ENCODE results near the gene AMOTL1. TPM values are rescaled to one million over a fixed set of nuclear protein-coding genes. Genes with fewer than 3 reads are reported as not detected.
"Not testable (repeated sequence)": the region's sequence is repeated elsewhere in the genome, so short reads cannot be mapped to it uniquely, and the experiment has no call there.

The AMOTL1 gene
- total and polyA plus RNA-seq, 3 experiments from 2014 or later: 0.12 to 0.78 (median 0.50) TPM

- CTCF ChIA-PET: interaction anchor here (1.7 kb wide), 1 partner anchor 13 kb away, joined by 4 read pairs; no protein-coding TSS in a partner anchor
Measured at GRCh38 chr11:94910270-94910669, 142.1 kb downstream of the AMOTL1 start.

GRCh38 chr11:94910779-94911178, 142.6 kb downstream of the AMOTL1 start:
- ChIA-PET CTCF (interaction anchor here (1.7 kb wide), 1 partner anchor 13 kb away, joined by 4 read pairs; no protein-coding TSS in a partner anchor), POLR2A (no interaction called here)
- H3K4me1 ChIP-seq (ENCODE audit: insufficient read depth, low read length): no peaks in the 10 kb centered on the region
- H3K27ac Mint-ChIP-seq: no peak overlapping the region
- H3K4me3 Mint-ChIP-seq: no peak overlapping the region
- H3K27me3 ChIP-seq (ENCODE audit: insufficient read depth, low read length, poor library complexity, severe bottlenecking): no peaks in the 10 kb centered on the region
- no peaks in the 10 kb centered on the region for H3K36me3 ChIP-seq (ENCODE audit: insufficient read depth, low read length)
- no peaks in the 10 kb centered on the region for H3K9me3 ChIP-seq (ENCODE audit: low read length)
- no peaks in the 10 kb centered on the region for H3K4me1 Mint-ChIP-seq
- H3K27me3 Mint-ChIP-seq: peaks cover 0 to 3% of the 10 kb centered on the region in 2 donors
- no peak overlapping the region for H3K4me3 ChIP-seq (ENCODE audit: low read length)
- H3K9me3 Mint-ChIP-seq: peaks cover 0 to 7% (median 5%) of the 10 kb centered on the region in 5 donors
- no peak for DNase-seq
- H3K36me3 Mint-ChIP-seq: peaks cover 0 to 17% (median 6%) of the 10 kb centered on the region in 3 donors
- H3K27ac ChIP-seq (ENCODE audit: low read depth, low read length): no peak overlapping the region

More at GRCh38 chr11:94910270-94910669, 142.1 kb downstream of the AMOTL1 start:
- POLR2A ChIA-PET: no interaction called here
- no peak for DNase-seq
- Histone ChIP-seq H3K27ac (ENCODE audit: low read depth, low read length) (no peak overlapping the region), H3K27me3 (ENCODE audit: insufficient read depth, low read length, poor library complexity, severe bottlenecking) (no peaks in the 10 kb centered on the region), H3K9me3 (ENCODE audit: low read length) (no peaks in the 10 kb centered on the region), H3K36me3 (ENCODE audit: insufficient read depth, low read length) (no peaks in the 10 kb centered on the region), H3K4me3 (ENCODE audit: low read length) (no peak overlapping the region), H3K4me1 (ENCODE audit: insufficient read depth, low read length) (no peaks in the 10 kb centered on the region)
- Mint-ChIP-seq H3K36me3 (peaks cover 0 to 22% (median 6%) of the 10 kb centered on the region in 3 donors), H3K27me3 (peaks cover 0 to 3% of the 10 kb centered on the region in 2 donors), H3K4me3 (no peak overlapping the region), H3K27ac (no peak overlapping the region), H3K9me3 (peaks cover 0 to 11% (median 7%) of the 10 kb centered on the region in 5 donors), H3K4me1 (no peaks in the 10 kb centered on the region)

- Mint-ChIP-seq H3K9me3 (no peaks in the 10 kb centered on the region), H3K27me3 (peaks cover 0 to 3% of the 10 kb centered on the region in 2 donors), H3K27ac (peak overlapping the region in 1 of 8 donors; percentile 85), H3K36me3 (peaks cover 0 to 5% (median 4%) of the 10 kb centered on the region in 3 donors), H3K4me3 (no peak overlapping the region), H3K4me1 (no peaks in the 10 kb centered on the region)
- CTCF ChIA-PET: no interaction called here
- H3K36me3 ChIP-seq (ENCODE audit: insufficient read depth, low read length): no peaks in the 10 kb centered on the region
- POLR2A ChIA-PET: no interaction called here
- H3K9me3 ChIP-seq (ENCODE audit: low read length): no peaks in the 10 kb centered on the region
- H3K4me3 ChIP-seq (ENCODE audit: low read length): no peak overlapping the region
- no peak for DNase-seq
- no peak overlapping the region for H3K27ac ChIP-seq (ENCODE audit: low read depth, low read length)
- H3K4me1 ChIP-seq (ENCODE audit: insufficient read depth, low read length): no peaks in the 10 kb centered on the region
- H3K27me3 ChIP-seq (ENCODE audit: insufficient read depth, low read length, poor library complexity, severe bottlenecking): no peaks in the 10 kb centered on the region
Measured at GRCh38 chr11:94912806-94913205, 144.7 kb downstream of the AMOTL1 start.

- H3K4me1 Mint-ChIP-seq; H3K27me3 ChIP-seq (ENCODE audit: insufficient read depth, low read length, poor library complexity, severe bottlenecking); H3K9me3 Mint-ChIP-seq; H3K36me3 Mint-ChIP-seq; H3K4me3 ChIP-seq (ENCODE audit: low read length); H3K4me1 ChIP-seq (ENCODE audit: insufficient read depth, low read length); H3K4me3 Mint-ChIP-seq; POLR2A ChIA-PET; H3K36me3 ChIP-seq (ENCODE audit: insufficient read depth, low read length); H3K27ac ChIP-seq (ENCODE audit: low read depth, low read length); H3K27ac Mint-ChIP-seq; DNase-seq; H3K9me3 ChIP-seq (ENCODE audit: low read length); CTCF ChIA-PET; H3K27me3 Mint-ChIP-seq: not testable (repeated sequence)
Measured at GRCh38 chr11:94913718-94914394, 145.7 kb downstream of the AMOTL1 start.

GRCh38 chr11:94920311-94920710, 152.2 kb downstream of the AMOTL1 start:
- Histone ChIP-seq H3K9me3 (ENCODE audit: low read length) (no peaks in the 10 kb centered on the region), H3K36me3 (ENCODE audit: insufficient read depth, low read length) (no peaks in the 10 kb centered on the region), H3K4me3 (ENCODE audit: low read length) (no peak overlapping the region), H3K4me1 (ENCODE audit: insufficient read depth, low read length) (peaks cover 14% of the 10 kb centered on the region), H3K27me3 (ENCODE audit: insufficient read depth, low read length, poor library complexity, severe bottlenecking) (no peaks in the 10 kb centered on the region), H3K27ac (ENCODE audit: low read depth, low read length) (no peak overlapping the region)
- peaks cover 0 to 19% (median 5%) of the 10 kb centered on the region in 3 donors for H3K36me3 Mint-ChIP-seq
- POLR2A ChIA-PET: no interaction called here
- no peak overlapping the region for H3K27ac Mint-ChIP-seq
- peaks cover 2 to 11% of the 10 kb centered on the region in 2 donors for H3K27me3 Mint-ChIP-seq
- H3K4me1 Mint-ChIP-seq: peaks cover 16 to 23% (median 22%) of the 10 kb centered on the region in 3 donors
- DNase-seq: no peak
- H3K4me3 Mint-ChIP-seq: no peak overlapping the region
- H3K9me3 Mint-ChIP-seq: peaks cover 0 to 4% (median 0%) of the 10 kb centered on the region in 5 donors
- CTCF ChIA-PET: no interaction called here

GRCh38 chr11:94922321-94923003, 154.3 kb downstream of the AMOTL1 start:
- H3K4me1 Mint-ChIP-seq: peaks cover 24 to 36% (median 32%) of the 10 kb centered on the region in 3 donors

GRCh38 chr11:94923004-94923334, 154.8 kb downstream of the AMOTL1 start:
- Mint-ChIP-seq H3K27ac (peak overlapping the region in 2 of 8 donors; percentile 4 to 25), H3K27me3 (peaks cover 2 to 11% of the 10 kb centered on the region in 2 donors), H3K4me3 (peak overlapping the region in 1 of 7 donors; percentile 6), H3K9me3 (peaks cover 0 to 8% (median 0%) of the 10 kb centered on the region in 5 donors), H3K36me3 (peaks cover 0 to 27% (median 7%) of the 10 kb centered on the region in 3 donors), H3K4me1 (peaks cover 24 to 37% (median 32%) of the 10 kb centered on the region in 3 donors)
- ChIA-PET POLR2A (interaction anchor here (1.0 kb wide), 1 partner anchor 144 kb away, joined by 3 read pairs; the partner anchor contains the start of gene SRSF8), CTCF (interaction anchor here (1.1 kb wide), 1 partner anchor 144 kb away, joined by 5 read pairs; the partner anchor contains the start of gene SRSF8)
- Histone ChIP-seq H3K4me3 (ENCODE audit: low read length) (no peak overlapping the region), H3K27ac (ENCODE audit: low read depth, low read length) (no peak overlapping the region), H3K4me1 (ENCODE audit: insufficient read depth, low read length) (peaks cover 28% of the 10 kb centered on the region), H3K9me3 (ENCODE audit: low read length) (no peaks in the 10 kb centered on the region), H3K36me3 (ENCODE audit: insufficient read depth, low read length) (no peaks in the 10 kb centered on the region), H3K27me3 (ENCODE audit: insufficient read depth, low read length, poor library complexity, severe bottlenecking) (no peaks in the 10 kb centered on the region)
- no peak for DNase-seq

More at GRCh38 chr11:94922321-94923003, 154.3 kb downstream of the AMOTL1 start:
- Histone ChIP-seq H3K36me3 (ENCODE audit: insufficient read depth, low read length) (no peaks in the 10 kb centered on the region), H3K27me3 (ENCODE audit: insufficient read depth, low read length, poor library complexity, severe bottlenecking) (no peaks in the 10 kb centered on the region), H3K9me3 (ENCODE audit: low read length) (no peaks in the 10 kb centered on the region), H3K27ac (ENCODE audit: low read depth, low read length) (no peak overlapping the region), H3K4me3 (ENCODE audit: low read length) (no peak overlapping the region), H3K4me1 (ENCODE audit: insufficient read depth, low read length) (peaks cover 25% of the 10 kb centered on the region)
- DNase-seq: no peak
- POLR2A ChIA-PET: interaction anchor here (1.0 kb wide), 1 partner anchor 144 kb away, joined by 3 read pairs; the partner anchor contains the start of gene SRSF8
- CTCF ChIA-PET: interaction anchor here (1.1 kb wide), 1 partner anchor 145 kb away, joined by 5 read pairs; the partner anchor contains the start of gene SRSF8
- no peak overlapping the region for H3K27ac Mint-ChIP-seq
- peaks cover 0 to 27% (median 7%) of the 10 kb centered on the region in 3 donors for H3K36me3 Mint-ChIP-seq
- H3K27me3 Mint-ChIP-seq: peaks cover 2 to 11% of the 10 kb centered on the region in 2 donors
- H3K4me3 Mint-ChIP-seq: no peak overlapping the region
- peaks cover 0 to 8% (median 0%) of the 10 kb centered on the region in 5 donors for H3K9me3 Mint-ChIP-seq
